ENCODE results near the gene AGER. TPM values are rescaled to one million over a fixed set of nuclear protein-coding genes. Genes with fewer than 3 reads are reported as not detected.

The AGER gene
- total RNA-seq, 1 experiment from 2014 or later, result 14.3 TPM

DNA sequence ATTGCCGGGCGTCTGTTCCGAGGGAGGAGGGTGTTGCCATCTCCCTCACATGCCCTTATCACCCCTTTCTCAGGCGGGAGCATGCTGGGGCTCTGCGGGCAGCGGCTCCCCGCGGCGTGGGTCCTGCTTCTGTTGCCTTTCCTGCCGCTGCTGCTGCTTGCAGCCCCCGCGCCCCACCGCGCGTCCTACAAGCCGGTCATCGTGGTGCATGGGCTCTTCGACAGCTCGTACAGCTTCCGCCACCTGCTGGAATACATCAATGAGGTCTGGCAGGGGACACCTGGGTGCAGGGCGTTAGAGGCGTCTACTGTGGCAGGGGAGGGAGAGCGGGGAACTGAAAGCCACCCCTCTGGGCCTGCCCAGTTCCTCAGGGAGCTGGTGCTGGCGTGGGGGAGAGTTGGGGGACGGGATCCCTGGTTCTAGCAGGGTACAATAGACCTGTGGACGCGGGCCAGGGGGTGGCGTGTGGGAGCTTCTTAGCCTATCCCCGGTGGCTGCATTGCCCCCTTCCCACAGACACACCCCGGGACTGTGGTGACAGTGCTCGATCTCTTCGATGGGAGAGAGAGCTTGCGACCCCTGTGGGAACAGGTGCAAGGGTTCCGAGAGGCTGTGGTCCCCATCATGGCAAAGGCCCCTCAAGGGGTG lies 29.4 kb downstream of the AGER start:
- Histone ChIP-seq H4K5ac (ENCODE audit: insufficient read length, low read depth, low read length) (no peak overlapping the region), H2AFZ (ENCODE audit: low read length) (no peak overlapping the region), H3K4ac (ENCODE audit: low read depth, low read length) (no peak overlapping the region), H3K79me1 (ENCODE audit: insufficient read depth, low read depth, low read length, poor library complexity, severe bottlenecking) (no peaks in the 10 kb centered on the region), H3T11ph (ENCODE audit: low read length) (no peak overlapping the region), H2BK120ac (ENCODE audit: low read depth, low read length, poor library complexity, severe bottlenecking) (no peak overlapping the region), H3K9ac (ENCODE audit: extremely low read depth, insufficient read length, low read length) (peak overlapping the region; percentile 51), H4K8ac (replicated peaks; ENCODE audit: insufficient read length, low read depth, low read length) (no peak overlapping the region), H2BK15ac (ENCODE audit: low read depth, low read length) (no peak overlapping the region), H3K4me2 (ENCODE audit: insufficient read depth, insufficient read length, low read length) (peak overlapping the region; percentile 81), H3K56ac (ENCODE audit: insufficient read length, low read depth, low read length) (no peak overlapping the region), H4K20me1 (ENCODE audit: control insufficient read depth, insufficient read depth, insufficient read length) (no peaks in the 10 kb centered on the region), H3K9me3 (ENCODE audit: control insufficient read depth, low read depth, low read length) (no peaks in the 10 kb centered on the region), H3K4me1 (ENCODE audit: insufficient read depth, low read length) (peaks cover 2% of the 10 kb centered on the region; the same call in 1 of the 2 replicates), H4K91ac (ENCODE audit: insufficient read length, low read depth, low read length) (no peak overlapping the region), H2BK5ac (ENCODE audit: insufficient read length, low read length) (no peak overlapping the region), H2AK5ac (ENCODE audit: insufficient read length, low read length) (no peak overlapping the region), H2BK20ac (ENCODE audit: low read depth, low read length, poor library complexity, severe bottlenecking) (no peak overlapping the region), H3K23ac (ENCODE audit: insufficient read length, low read depth, low read length) (no peak overlapping the region), H3K27me3 (ENCODE audit: insufficient read depth, low read length) (no peaks in the 10 kb centered on the region; the same call in 1 of the 2 replicates), H3K23me2 (ENCODE audit: insufficient read length, low read depth, low read length, poor library complexity, severe bottlenecking) (peaks cover 29% of the 10 kb centered on the region), H2BK12ac (ENCODE audit: insufficient read length, low read depth, low read length) (no peak overlapping the region), H3K79me2 (ENCODE audit: insufficient read depth, low read length) (no peaks in the 10 kb centered on the region; the same call in 1 of the 2 replicates), H3K14ac (ENCODE audit: insufficient read depth, low read length) (peak overlapping the region; percentile 9; the same call in 1 of the 2 replicates), H3K18ac (ENCODE audit: insufficient read length, low read depth, low read length) (peak overlapping the region; percentile 54), H3K27ac (ENCODE audit: insufficient read length, low read depth, low read length) (no peak overlapping the region)
- H3K27ac Mint-ChIP-seq, result peak overlapping the region; percentile 76 to 99 (median 99); a peak in 5 of 7 replicates
- H3K4me3 Mint-ChIP-seq, result peak overlapping the region; percentile 97 to 98
- H3K4me1 Mint-ChIP-seq, result peaks cover 35 to 38% of the 10 kb centered on the region in 2 experiments
- H3K27me3 Mint-ChIP-seq (ENCODE audit: low read depth), result peaks cover 4% of the 10 kb centered on the region
- TF ChIP-seq, protein P1, sequence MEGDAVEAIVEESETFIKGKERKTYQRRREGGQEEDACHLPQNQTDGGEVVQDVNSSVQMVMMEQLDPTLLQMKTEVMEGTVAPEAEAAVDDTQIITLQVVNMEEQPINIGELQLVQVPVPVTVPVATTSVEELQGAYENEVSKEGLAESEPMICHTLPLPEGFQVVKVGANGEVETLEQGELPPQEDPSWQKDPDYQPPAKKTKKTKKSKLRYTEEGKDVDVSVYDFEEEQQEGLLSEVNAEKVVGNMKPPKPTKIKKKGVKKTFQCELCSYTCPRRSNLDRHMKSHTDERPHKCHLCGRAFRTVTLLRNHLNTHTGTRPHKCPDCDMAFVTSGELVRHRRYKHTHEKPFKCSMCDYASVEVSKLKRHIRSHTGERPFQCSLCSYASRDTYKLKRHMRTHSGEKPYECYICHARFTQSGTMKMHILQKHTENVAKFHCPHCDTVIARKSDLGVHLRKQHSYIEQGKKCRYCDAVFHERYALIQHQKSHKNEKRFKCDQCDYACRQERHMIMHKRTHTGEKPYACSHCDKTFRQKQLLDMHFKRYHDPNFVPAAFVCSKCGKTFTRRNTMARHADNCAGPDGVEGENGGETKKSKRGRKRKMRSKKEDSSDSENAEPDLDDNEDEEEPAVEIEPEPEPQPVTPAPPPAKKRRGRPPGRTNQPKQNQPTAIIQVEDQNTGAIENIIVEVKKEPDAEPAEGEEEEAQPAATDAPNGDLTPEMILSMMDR (conservative IDR thresholded peaks at IDR 0.05), result peak; percentile 66
- peaks cover 24 to 42% (median 27%) of the 10 kb centered on the region in 3 experiments for H3K36me3 Mint-ChIP-seq (ENCODE audit: insufficient read depth in 1 of 3, low read depth in 3 of 3)
- H3K9me3 Mint-ChIP-seq, result no peaks in the 10 kb centered on the region
- DNase-seq, result peak; percentile 82
- WGBS (ENCODE audit: extremely low coverage, insufficient read length, low lambda C conversion rate), result no CpG with 5 or more reads among the region's 34 CpGs
